GM23248 (cell line): Measurements from ENCODE around the gene TOX2. TPM values are rescaled to one million over a fixed set of nuclear protein-coding genes. Genes with fewer than 3 reads are reported as not detected.

Experiments
- DNase-seq: peaks from one replicate; pipeline ENCODE4 v3.0.0-alpha.2; 2015
- H2AFZ ChIP-seq: fragments of 200-600 bp; sonication (generic); 2 replicates; pipeline ENCODE4 v1.6.1; 2016; ENCODE audit warnings: antibody characterized with exemption
- H3F3A ChIP-seq: fragments of 200-600 bp; sonication (generic); 2 replicates; pipeline ENCODE4 v1.6.1; 2016; ENCODE audit warnings: mild to moderate bottlenecking, antibody characterized with exemption, mixed run types; ENCODE audit not compliant: insufficient read depth
- H3K27ac ChIP-seq: fragments of 200-600 bp; sonication (generic); 2 replicates; pipeline ENCODE4 v1.5.1; 2016; ENCODE audit warnings: mild to moderate bottlenecking
- H3K27me3 ChIP-seq: fragments of 200-600 bp; sonication (generic); replicated peaks from 2 replicates; pipeline ENCODE4 v1.6.1; 2016; ENCODE audit warnings: mild to moderate bottlenecking; ENCODE audit not compliant: insufficient read depth
- H3K36me3 ChIP-seq: fragments of 200-600 bp; sonication (generic); 2 replicates; pipeline ENCODE4 v1.6.1; 2016; ENCODE audit warnings: low read depth, mild to moderate bottlenecking
- H3K4me1 ChIP-seq: fragments of 200-600 bp; sonication (generic); 2 replicates; pipeline ENCODE4 v1.6.1; 2016; ENCODE audit warnings: mild to moderate bottlenecking; ENCODE audit not compliant: insufficient read depth
- H3K4me2 ChIP-seq: fragments of 200-600 bp; sonication (generic); one replicate; pipeline ENCODE4 v1.6.1; 2016; ENCODE audit warnings: mild to moderate bottlenecking; ENCODE audit not compliant: unreplicated experiment
- H3K4me3 ChIP-seq: fragments of 200-600 bp; sonication (generic); 2 replicates; pipeline ENCODE4 v1.5.1; 2016; ENCODE audit warnings: mild to moderate bottlenecking
- H3K79me2 ChIP-seq: fragments of 200-600 bp; sonication (generic); 2 replicates; pipeline ENCODE4 v1.6.1; 2016; ENCODE audit warnings: mild to moderate bottlenecking; ENCODE audit not compliant: insufficient read depth
- H3K9ac ChIP-seq: fragments of 200-600 bp; sonication (generic); 2 replicates; pipeline ENCODE4 v1.6.1; 2016; ENCODE audit warnings: mild to moderate bottlenecking
- H3K9me2 ChIP-seq: fragments of 200-600 bp; sonication (generic); 2 replicates; pipeline ENCODE4 v1.6.1; 2016; ENCODE audit warnings: mixed run types, mild to moderate bottlenecking, moderate library complexity; ENCODE audit not compliant: insufficient read depth
- H3K9me3 ChIP-seq: fragments of 200-600 bp; sonication (generic); one replicate; pipeline ENCODE4 v1.6.1; 2017; ENCODE audit warnings: low read depth
- H4K20me1 ChIP-seq: fragments of 200-600 bp; sonication (generic); 2 replicates; pipeline ENCODE4 v1.6.0; 2016; ENCODE audit not compliant: insufficient read depth
- EZH2 ChIP-seq: fragments of 200-600 bp; sonication (generic); IDR thresholded peaks from 2 replicates; pipeline ENCODE4 v1.6.1; 2018; ENCODE audit warnings: antibody characterized with exemption, mild to moderate bottlenecking; ENCODE audit not compliant: insufficient read depth, poor library complexity, severe bottlenecking
- EZH2phosphoT487 ChIP-seq: fragments of 200-600 bp; sonication (generic); IDR thresholded peaks from 2 replicates; pipeline ENCODE4 v1.6.1; 2018; ENCODE audit warnings: antibody characterized with exemption, moderate library complexity, mild to moderate bottlenecking, low read depth; ENCODE audit not compliant: insufficient read depth
- WGBS, 2 experiments: methylation state at CpG; one replicate each; pipeline ENCODE4 v1.1.6; 2015 to 2017; ENCODE audit warnings: low lambda C conversion rate in 2 of 2, low coverage in 1 of 2; ENCODE audit errors: missing lambda C conversion rate in 2 of 2; 5-methylcytosine and 5-hydroxymethylcytosine counted together
- in situ Hi-C: fragments of 300-500 bp; cut with MboI; formaldehyde crosslinking; loops from 2 replicates; pipeline ENCODE4 v1.15.0; 2020
- polyA plus RNA-seq: library from polyadenylated mRNA; unstranded; fragments of >200 nt; fragmentation: Nextera tagmentation; extraction: Ambion mirVana; gene quantifications from 2 replicates; pipeline ENCODE4 v1.2.1, GENCODE V29; 2016
- total RNA-seq: library from RNA; depleted of rRNA; stranded (reverse); fragments of >200 nt; shearing (Covaris generic); gene quantifications from 2 replicates; pipeline ENCODE4 v1.2.3, GENCODE V29; 2014

Gene TOX2
- total and polyA plus RNA-seq, 2 experiments from 2014 or later, result 0.97 to 15.9 TPM

DNA sequence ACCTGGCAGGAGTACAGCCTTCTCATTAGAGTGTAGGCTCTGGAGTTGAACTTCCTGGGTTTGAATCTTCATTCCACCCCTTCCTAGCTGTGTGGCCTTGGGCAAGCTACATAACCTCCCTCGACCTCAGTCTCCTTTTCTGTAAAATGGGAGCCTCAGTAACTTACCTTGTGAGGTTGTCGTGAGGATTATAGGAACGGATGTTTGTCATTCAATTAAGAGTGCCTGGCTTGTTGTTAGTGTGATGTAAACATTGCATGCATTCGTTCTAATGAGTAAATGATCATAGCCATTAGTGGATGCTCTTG is 45.2 kb downstream of the TOX2 start:
- Histone ChIP-seq H2AFZ (no peak overlapping the region), H3K27me3 (no peaks in the 10 kb centered on the region), H3K4me1 (peaks cover 20% of the 10 kb centered on the region), H3K4me3 (no peak overlapping the region), H3K9me2 (no peaks in the 10 kb centered on the region), H3K79me2 (0 out of 2 replicates have a peak, but pooled peaks cover 4% of the 10 kb centered on the region), H3K36me3 (no peaks in the 10 kb centered on the region), H3K27ac (no peak overlapping the region), H3K9ac (no peak overlapping the region), H3F3A (peaks cover 29% of the 10 kb centered on the region), H3K9me3 (no peaks in the 10 kb centered on the region), H4K20me1 (no peaks in the 10 kb centered on the region), H3K4me2 (no peak overlapping the region)
- in situ Hi-C loops, result no loop called here
- 54 to 55% methylated on average over 4 of the region's 4 CpGs for WGBS, 2 experiments
- TF ChIP-seq EZH2phosphoT487, result no peak
- TF ChIP-seq EZH2, result no peak
- no peak for DNase-seq

DNA sequence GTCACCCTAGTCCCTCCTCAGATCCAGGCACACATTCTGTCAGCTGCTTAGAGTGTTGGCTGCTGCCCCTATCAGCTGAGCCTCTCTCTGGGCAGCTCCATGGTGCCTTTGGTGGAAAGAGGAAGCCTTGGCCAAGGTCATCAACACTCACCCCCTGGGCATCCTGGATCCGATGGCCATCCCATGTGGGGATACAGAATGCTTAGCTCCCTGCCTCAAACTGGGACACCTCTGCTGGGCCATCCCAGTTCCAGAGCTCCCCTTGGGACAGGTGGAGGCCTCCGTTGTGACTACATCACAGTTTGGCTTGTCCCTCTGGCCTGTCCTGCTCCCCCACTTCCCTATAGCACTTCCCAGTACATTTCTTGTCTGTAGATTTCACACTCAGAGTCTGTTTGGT is 45.6 kb downstream of the TOX2 start:
- Histone ChIP-seq H3K9ac (no peak overlapping the region), H3K4me3 (no peak overlapping the region), H3K27ac (no peak overlapping the region), H2AFZ (no peak overlapping the region), H3K9me3 (no peaks in the 10 kb centered on the region), H3K36me3 (no peaks in the 10 kb centered on the region), H3K9me2 (no peaks in the 10 kb centered on the region), H4K20me1 (no peaks in the 10 kb centered on the region), H3K4me1 (peaks cover 16% of the 10 kb centered on the region), H3K79me2 (0 out of 2 replicates have a peak, but pooled peaks cover 4% of the 10 kb centered on the region), H3K27me3 (no peaks in the 10 kb centered on the region), H3F3A (peaks cover 25% of the 10 kb centered on the region), H3K4me2 (no peak overlapping the region)
- TF ChIP-seq EZH2, result no peak
- no peak for TF ChIP-seq EZH2phosphoT487
- in situ Hi-C loops, result no loop called here
- WGBS, 2 experiments, result 78 to 96% methylated on average over 1 to 2 of the region's 2 CpGs
- DNase-seq, result no peak

DNA sequence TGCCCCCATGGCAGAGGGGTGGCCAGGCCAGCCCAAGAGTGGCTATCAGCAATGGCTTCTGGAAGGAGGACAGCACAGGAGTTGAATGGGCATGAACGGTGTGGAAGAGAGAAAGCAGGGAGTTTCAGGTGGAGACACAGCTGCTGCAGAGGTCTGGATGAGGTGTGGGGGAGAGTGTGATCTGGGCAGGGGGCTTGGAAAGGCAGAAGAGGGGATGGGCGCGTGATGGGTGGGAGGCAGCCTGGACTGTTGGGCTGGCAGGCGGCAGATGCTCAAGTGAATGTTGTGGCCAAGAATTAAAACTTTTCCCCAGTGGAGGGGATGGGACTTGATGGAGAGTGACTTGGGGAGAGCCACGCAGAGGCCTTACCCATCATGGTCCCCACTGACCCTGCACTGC is 46.5 kb downstream of the TOX2 start:
- Histone ChIP-seq H2AFZ (no peak overlapping the region), H3K9me3 (no peaks in the 10 kb centered on the region), H3K4me1 (peaks cover 9% of the 10 kb centered on the region), H3K79me2 (0 out of 2 replicates have a peak, but pooled peaks cover 4% of the 10 kb centered on the region), H3K36me3 (no peaks in the 10 kb centered on the region), H3K4me2 (no peak overlapping the region), H3K27me3 (no peaks in the 10 kb centered on the region), H3K9ac (no peak overlapping the region), H3K9me2 (no peaks in the 10 kb centered on the region), H3F3A (peaks cover 19% of the 10 kb centered on the region), H3K4me3 (no peak overlapping the region), H4K20me1 (no peaks in the 10 kb centered on the region), H3K27ac (no peak overlapping the region)
- in situ Hi-C loops, result no loop called here
- TF ChIP-seq EZH2, result no peak
- no peak for TF ChIP-seq EZH2phosphoT487
- WGBS, 2 experiments, result 96 to 97% methylated on average over 5 of the region's 5 CpGs
- no peak for DNase-seq

DNA sequence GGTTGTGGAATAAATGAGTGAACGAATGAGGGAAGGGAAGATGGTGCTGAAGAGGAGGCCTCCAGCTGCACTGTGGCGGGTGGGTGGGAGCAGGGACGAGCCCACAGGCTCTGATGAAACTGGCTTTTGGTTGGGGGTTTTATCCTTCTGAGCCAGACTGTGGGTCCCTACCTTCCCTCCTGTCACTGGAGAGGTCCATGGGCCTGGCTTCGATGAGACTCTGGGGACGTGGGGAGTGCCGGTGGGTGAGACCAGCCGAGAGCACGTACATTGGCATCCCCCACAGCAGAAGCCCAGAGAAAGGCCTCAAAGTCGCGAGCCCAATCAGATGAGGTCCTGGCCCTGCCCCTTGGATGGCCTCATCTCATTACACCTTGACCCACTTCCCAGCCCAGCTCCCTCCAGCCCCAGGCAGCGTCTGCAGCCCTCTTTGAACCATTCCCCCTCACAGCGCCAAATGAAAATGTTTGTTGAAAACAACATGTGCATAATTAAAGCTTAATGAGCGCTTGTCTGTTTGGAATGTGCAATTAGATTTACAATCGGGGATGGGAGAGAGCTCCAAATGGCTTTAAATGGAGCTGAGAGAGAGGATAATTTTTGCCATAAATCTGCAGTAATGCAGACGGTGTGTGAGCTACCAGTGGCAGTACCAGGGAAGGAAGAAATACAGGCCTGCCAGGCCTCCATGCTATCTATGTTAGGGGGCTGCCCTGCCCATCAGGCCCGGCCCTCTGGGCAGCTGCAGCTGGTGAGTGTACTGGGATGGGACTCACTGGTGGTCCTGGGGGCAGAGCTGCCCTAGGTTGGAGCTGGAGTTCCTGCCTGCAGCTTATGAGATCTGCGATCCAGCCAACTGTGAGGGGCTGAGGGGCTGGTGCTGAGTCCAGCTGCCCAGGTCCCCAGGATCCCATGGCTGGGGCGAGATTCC is 47.2 kb downstream of the TOX2 start:
- 82 to 84% methylated on average over 18 of the region's 18 CpGs for WGBS, 2 experiments
- Histone ChIP-seq H3K9me2 (no peaks in the 10 kb centered on the region), H4K20me1 (no peaks in the 10 kb centered on the region), H3K9me3 (no peaks in the 10 kb centered on the region), H3K36me3 (no peaks in the 10 kb centered on the region), H3K27ac (no peak overlapping the region), H3K79me2 (0 out of 2 replicates have a peak, but pooled peaks cover 4% of the 10 kb centered on the region), H3K4me3 (no peak overlapping the region), H3K27me3 (no peaks in the 10 kb centered on the region), H3F3A (peaks cover 13% of the 10 kb centered on the region), H3K4me2 (no peak overlapping the region), H3K9ac (no peak overlapping the region), H2AFZ (no peak overlapping the region), H3K4me1 (peaks cover 4% of the 10 kb centered on the region; the same call in 1 of the 2 replicates)
- TF ChIP-seq EZH2 (no peak), EZH2phosphoT487 (no peak)
- no peak for DNase-seq
- in situ Hi-C loops, result no loop called here
